RWPE2 (cell line): ENCODE data around the gene SMS.

Experiments
- ATAC-seq: fragments of 200-7000 bp; cut with Tn5 transposase; 3 replicates; pipeline ENCODE4 v1.9.1; 2021; ENCODE audit warnings: low read depth
- DNase-seq: peaks from one replicate; pipeline ENCODE4 v3.0.0-alpha.2; 2020; ENCODE audit warnings: low spot score
- H3K27ac ChIP-seq: fragments of 450-650 bp; 2 replicates; pipeline ENCODE4 v1.5.1; 2017; ENCODE audit warnings: mild to moderate bottlenecking; ENCODE audit not compliant: poor library complexity, severe bottlenecking
- H3K27me3 ChIP-seq: fragments of 250-450 bp; sonication (Bioruptor Pico); 2 replicates; pipeline ENCODE4 v1.5.1; 2021; ENCODE audit warnings: mild to moderate bottlenecking, moderate library complexity; ENCODE audit not compliant: insufficient read depth, poor library complexity, severe bottlenecking
- H3K36me3 ChIP-seq: fragments of 250-450 bp; sonication (Bioruptor Pico); 2 replicates; pipeline ENCODE4 v1.5.1; 2020; ENCODE audit warnings: low read depth, mild to moderate bottlenecking, moderate library complexity
- H3K4me1 ChIP-seq: fragments of 250-450 bp; sonication (Bioruptor Pico); 2 replicates; pipeline ENCODE4 v1.5.1; 2021; ENCODE audit warnings: mild to moderate bottlenecking, moderate library complexity; ENCODE audit not compliant: insufficient read depth, poor library complexity, severe bottlenecking
- H3K4me3 ChIP-seq: fragments of 250-450 bp; sonication (Bioruptor Pico); 2 replicates; pipeline ENCODE4 v1.5.1; 2021; ENCODE audit warnings: mild to moderate bottlenecking, moderate library complexity; ENCODE audit not compliant: severe bottlenecking
- H3K9me3 ChIP-seq: fragments of 250-450 bp; sonication (Bioruptor Pico); 2 replicates; pipeline ENCODE4 v1.5.1; 2021; ENCODE audit warnings: mild to moderate bottlenecking, moderate library complexity; ENCODE audit not compliant: severe bottlenecking
- CTCF ChIP-seq: fragments of 450-650 bp; IDR thresholded peaks from one replicate; pipeline ENCODE4 v1.5.1; 2017; ENCODE audit warnings: mild to moderate bottlenecking, moderate library complexity; ENCODE audit not compliant: poor library complexity, severe bottlenecking

Gene SMS

GRCh38 chrX:21990832-21991231 lies 50.3 kb downstream of the SMS start:
- Histone ChIP-seq H3K4me1 (peaks cover 3% of the 10 kb centered on the region), H3K27me3 (no peaks in the 10 kb centered on the region), H3K36me3 (peaks cover 73% of the 10 kb centered on the region), H3K9me3 (no peaks in the 10 kb centered on the region), H3K4me3 (no peak overlapping the region), H3K27ac (no peak overlapping the region)
- DNase-seq: no peak
- TF ChIP-seq CTCF: no peak
- no peak for ATAC-seq

GRCh38 chrX:21991504-21991903 lies 51.0 kb downstream of the SMS start:
- Histone ChIP-seq H3K27ac (no peak overlapping the region), H3K27me3 (no peaks in the 10 kb centered on the region), H3K36me3 (peaks cover 70% of the 10 kb centered on the region), H3K4me1 (peaks cover 7% of the 10 kb centered on the region), H3K9me3 (no peaks in the 10 kb centered on the region), H3K4me3 (no peak overlapping the region)
- no peak for DNase-seq
- no peak for TF ChIP-seq CTCF
- ATAC-seq: no peak

- Histone ChIP-seq H3K27me3 (no peaks in the 10 kb centered on the region), H3K36me3 (peaks cover 53% of the 10 kb centered on the region), H3K4me3 (no peak overlapping the region), H3K9me3 (no peaks in the 10 kb centered on the region), H3K27ac (no peak overlapping the region), H3K4me1 (peaks cover 8% of the 10 kb centered on the region)
- ATAC-seq (no peak), DNase-seq (no peak)
- no peak for TF ChIP-seq CTCF
Measured at GRCh38 chrX:21993265-21993664, 52.8 kb downstream of the SMS start.

- peaks cover 22% of the 10 kb centered on the region for H3K36me3 ChIP-seq
- H3K4me1 ChIP-seq: peaks cover 8% of the 10 kb centered on the region
- no peak overlapping the region for H3K4me3 ChIP-seq
- ATAC-seq: peak; percentile 91
- no peak for DNase-seq
- no peak for TF ChIP-seq CTCF
- no peaks in the 10 kb centered on the region for H3K9me3 ChIP-seq
- peak overlapping the region; percentile 56 for H3K27ac ChIP-seq
- no peaks in the 10 kb centered on the region for H3K27me3 ChIP-seq
Measured at GRCh38 chrX:21996872-21997455, 56.5 kb downstream of the SMS start.

GRCh38 chrX:21998037-21998436 lies 57.5 kb downstream of the SMS start:
- Histone ChIP-seq H3K4me1 (peaks cover 8% of the 10 kb centered on the region), H3K4me3 (no peak overlapping the region), H3K27ac (no peak overlapping the region), H3K9me3 (no peaks in the 10 kb centered on the region), H3K27me3 (no peaks in the 10 kb centered on the region), H3K36me3 (peaks cover 12% of the 10 kb centered on the region; the same call in 1 of the 2 replicates)
- DNase-seq: no peak
- TF ChIP-seq CTCF: no peak
- no peak for ATAC-seq
